Measurements from ENCODE around the gene ADGRB2. TPM values are rescaled to one million over a fixed set of nuclear protein-coding genes. Genes with fewer than 3 reads are reported as not detected.
A peak's percentile ranks its signal among the peaks of the same experiment; 100 is the strongest.
"Not testable (repeated sequence)": the region's sequence is repeated elsewhere in the genome, so short reads cannot be mapped to it uniquely, and the experiment has no call there.

The ADGRB2 gene
- total RNA-seq, 3 donors from 2014 or later = 0.18 to 0.68 (median 0.65) TPM

DNA sequence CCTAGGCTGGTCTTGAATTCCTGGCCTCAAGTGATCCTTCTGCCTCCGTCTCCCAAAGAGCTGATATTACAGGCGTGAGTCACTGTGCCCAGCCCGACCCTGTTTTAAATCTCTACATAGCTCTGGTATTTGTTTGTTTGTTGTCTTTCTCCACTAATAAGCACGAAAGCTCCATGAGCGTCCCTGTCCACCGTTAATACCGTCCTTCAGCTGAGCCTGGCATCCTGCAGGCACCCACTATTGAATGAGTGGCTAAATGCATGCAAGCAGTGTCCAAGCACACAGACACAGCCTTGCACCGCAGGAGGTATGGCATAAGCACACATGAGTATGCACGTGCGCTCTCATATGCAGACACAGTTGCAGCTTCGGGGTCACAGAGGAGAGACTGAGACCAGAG lies 55.8 kb downstream of the ADGRB2 start:
- H3K4me1 Mint-ChIP-seq (ENCODE audit: low read depth) = peaks cover 32% of the 10 kb centered on the region
- no peaks in the 10 kb centered on the region for H3K36me3 Mint-ChIP-seq (ENCODE audit: insufficient read depth)
- ATAC-seq (no peak), DNase-seq (no peak)
- no peak overlapping the region for H3K4me3 Mint-ChIP-seq
- peaks cover 66% of the 10 kb centered on the region for H3K27me3 Mint-ChIP-seq (ENCODE audit: low read depth)
- no peaks in the 10 kb centered on the region for H3K9me3 Mint-ChIP-seq

- Mint-ChIP-seq H3K4me3 (no peak overlapping the region), H3K4me1 (ENCODE audit: low read depth) (peaks cover 32% of the 10 kb centered on the region), H3K36me3 (ENCODE audit: insufficient read depth) (no peaks in the 10 kb centered on the region), H3K9me3 (no peaks in the 10 kb centered on the region), H3K27me3 (ENCODE audit: low read depth) (peaks cover 65% of the 10 kb centered on the region)
- no peak for ATAC-seq
- no peak for DNase-seq
These were observed 56.4 kb downstream of the ADGRB2 start for GRCh38 chr1:31707711-31708110.

DNA sequence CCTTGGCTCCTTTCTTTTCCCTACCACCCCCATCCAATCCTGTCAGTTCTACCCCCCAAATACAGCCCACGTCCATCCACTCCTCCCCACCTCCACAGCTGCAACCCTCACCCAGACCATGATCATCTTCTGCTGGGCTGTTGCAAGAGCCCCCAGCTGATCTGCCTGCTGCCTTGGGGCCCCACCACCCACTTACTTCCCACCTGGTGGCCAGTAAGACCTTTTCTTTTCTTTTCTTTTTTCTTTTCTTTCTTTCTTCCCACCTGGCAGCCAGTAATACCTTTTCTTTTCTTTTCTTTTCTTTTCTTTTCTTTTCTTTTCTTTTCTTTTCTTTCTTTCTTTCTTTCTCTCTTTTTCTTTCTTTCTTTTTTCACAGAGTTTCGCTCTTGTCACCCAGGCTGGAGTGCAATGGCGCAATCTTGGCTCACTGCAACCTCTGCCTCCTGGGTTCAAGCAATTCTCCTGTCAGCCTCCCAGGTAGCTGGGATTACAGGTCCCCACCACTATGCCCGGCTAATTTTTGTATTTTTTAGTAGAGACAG lies 57.0 kb downstream of the ADGRB2 start:
- H3K4me3 Mint-ChIP-seq; DNase-seq; ATAC-seq; H3K36me3 Mint-ChIP-seq (ENCODE audit: insufficient read depth); H3K9me3 Mint-ChIP-seq: not testable (repeated sequence)
- H3K27me3 Mint-ChIP-seq (ENCODE audit: low read depth) = peaks cover 61% of the 10 kb centered on the region
- H3K4me1 Mint-ChIP-seq (ENCODE audit: low read depth) = peaks cover 32% of the 10 kb centered on the region

- ATAC-seq = no peak
- peaks cover 58% of the 10 kb centered on the region for H3K27me3 Mint-ChIP-seq (ENCODE audit: low read depth)
- no peaks in the 10 kb centered on the region for H3K9me3 Mint-ChIP-seq
- H3K4me1 Mint-ChIP-seq (ENCODE audit: low read depth) = peaks cover 32% of the 10 kb centered on the region
- DNase-seq = no peak
- no peak overlapping the region for H3K4me3 Mint-ChIP-seq
- H3K36me3 Mint-ChIP-seq (ENCODE audit: insufficient read depth) = no peaks in the 10 kb centered on the region
These were observed 57.6 kb downstream of the ADGRB2 start for GRCh38 chr1:31706384-31707058.

DNA sequence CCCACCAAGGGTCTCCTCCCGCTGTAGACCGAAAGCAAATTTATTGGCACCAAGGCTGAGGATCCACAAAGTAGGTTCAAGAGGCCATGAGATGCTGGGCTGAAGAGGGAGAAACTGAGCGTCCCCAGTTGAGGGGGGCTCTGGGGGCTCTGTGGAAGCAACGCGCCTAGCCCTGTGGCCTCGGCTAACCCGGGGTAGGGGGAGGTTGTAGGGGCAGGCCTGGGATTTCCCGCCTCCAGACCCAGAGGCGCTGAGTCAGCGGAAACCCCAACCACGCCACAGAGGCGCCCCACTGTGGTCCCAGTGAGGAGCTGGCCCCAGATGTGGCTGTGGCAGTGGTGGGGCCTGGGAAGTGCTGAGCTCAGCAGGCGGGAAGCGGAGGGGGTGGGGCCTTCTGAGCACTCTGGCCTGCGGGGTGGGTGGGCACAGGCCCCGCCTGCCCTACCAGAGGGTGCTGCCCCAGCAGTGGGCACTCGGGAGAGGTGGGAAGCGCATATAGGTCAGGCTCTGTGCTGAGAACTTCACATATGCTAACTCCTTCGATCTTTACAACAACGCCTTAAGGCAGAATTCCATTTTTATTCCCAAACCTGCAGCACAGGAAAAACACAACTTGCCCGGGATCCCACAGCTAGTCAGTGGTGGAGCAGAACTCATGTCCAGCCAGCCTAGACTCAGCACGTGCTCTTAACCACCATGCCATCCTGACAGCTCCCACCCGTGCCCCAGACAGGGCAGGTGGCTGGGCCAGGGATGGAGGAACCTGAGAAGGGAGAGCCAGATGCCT lies 58.9 kb downstream of the ADGRB2 start:
- ATAC-seq (peak; percentile 75 to 85), DNase-seq (peak; percentile 53)
- Mint-ChIP-seq H3K9me3 (no peaks in the 10 kb centered on the region), H3K36me3 (ENCODE audit: insufficient read depth) (no peaks in the 10 kb centered on the region), H3K27me3 (ENCODE audit: low read depth) (peaks cover 56% of the 10 kb centered on the region), H3K4me1 (ENCODE audit: low read depth) (peaks cover 40% of the 10 kb centered on the region), H3K4me3 (no peak overlapping the region)

- no peaks in the 10 kb centered on the region for H3K9me3 Mint-ChIP-seq
- peaks cover 45% of the 10 kb centered on the region for H3K4me1 Mint-ChIP-seq (ENCODE audit: low read depth)
- H3K36me3 Mint-ChIP-seq (ENCODE audit: insufficient read depth) = no peaks in the 10 kb centered on the region
- ATAC-seq = peak in 1 of 2 donors; percentile 23
- no peak for DNase-seq
- H3K27me3 Mint-ChIP-seq (ENCODE audit: low read depth) = peaks cover 52% of the 10 kb centered on the region
- H3K4me3 Mint-ChIP-seq = peak overlapping the region; percentile 20
These were observed 59.7 kb downstream of the ADGRB2 start for GRCh38 chr1:31704271-31705079.

- Mint-ChIP-seq H3K4me1 (ENCODE audit: low read depth) (peaks cover 47% of the 10 kb centered on the region), H3K4me3 (peak within 1 kb of the TSS; percentile 20)
- no peak for ATAC-seq
These were observed 60.5 kb downstream of the ADGRB2 start, which contains the start of gene COL16A1 for GRCh38 chr1:31703431-31704270. Gene COL16A1 (minus strand): TSS chr1:31704017. CDS start chr1:31702193, 1,824 bp downstream.

DNA sequence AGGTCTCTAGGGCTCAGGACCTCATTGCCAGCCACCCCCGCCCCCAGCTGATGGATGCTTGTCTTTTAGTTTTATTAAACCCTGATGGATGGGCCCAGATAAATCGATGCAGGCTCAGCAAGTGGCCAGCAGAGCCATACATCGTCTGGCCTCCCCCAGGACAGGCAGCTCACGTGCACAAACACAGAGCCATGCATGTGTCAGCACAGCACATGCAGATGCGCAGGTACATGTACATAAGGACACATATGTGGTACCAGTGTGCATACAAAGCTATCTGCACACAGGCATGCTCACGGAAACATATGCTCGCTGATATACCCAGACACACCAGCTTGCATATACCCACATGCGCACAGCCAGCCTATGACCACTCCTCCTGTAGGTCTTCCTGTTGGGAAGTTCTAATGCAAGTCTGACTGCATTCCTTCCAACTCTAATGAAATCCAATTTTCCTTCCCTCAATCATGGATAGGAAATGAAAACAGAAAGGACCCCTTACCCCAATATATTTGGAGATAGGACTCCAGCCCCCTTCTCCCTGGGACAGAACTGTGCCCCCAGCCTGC lies 61.2 kb downstream of the ADGRB2 start:
- peaks cover 42% of the 10 kb centered on the region for H3K4me1 Mint-ChIP-seq (ENCODE audit: low read depth)

More at GRCh38 chr1:31703431-31704270, 60.5 kb downstream of the ADGRB2 start, which contains the start of gene COL16A1:
- Mint-ChIP-seq H3K36me3 (ENCODE audit: insufficient read depth) (no peaks in the 10 kb centered on the region), H3K27me3 (ENCODE audit: low read depth) (peaks cover 43% of the 10 kb centered on the region), H3K9me3 (no peaks in the 10 kb centered on the region)
- DNase-seq = no peak

GRCh38 chr1:31701091-31701736 lies 62.9 kb downstream of the ADGRB2 start:
- Mint-ChIP-seq H3K4me1 (ENCODE audit: low read depth) (peaks cover 37% of the 10 kb centered on the region), H3K4me3 (no peak overlapping the region), H3K9me3 (no peaks in the 10 kb centered on the region), H3K27me3 (ENCODE audit: low read depth) (peaks cover 24% of the 10 kb centered on the region), H3K36me3 (ENCODE audit: insufficient read depth) (no peaks in the 10 kb centered on the region)
- DNase-seq = peak; percentile 35
- ATAC-seq = no peak

More for the DNA sequence above, 61.2 kb downstream of the ADGRB2 start:
- Mint-ChIP-seq H3K9me3 (no peaks in the 10 kb centered on the region), H3K4me3 (no peak overlapping the region), H3K27me3 (ENCODE audit: low read depth) (peaks cover 36% of the 10 kb centered on the region), H3K36me3 (ENCODE audit: insufficient read depth) (no peaks in the 10 kb centered on the region)
- no peak for DNase-seq
- ATAC-seq = no peak

- no peaks in the 10 kb centered on the region for H3K36me3 Mint-ChIP-seq (ENCODE audit: insufficient read depth)
- H3K4me1 Mint-ChIP-seq (ENCODE audit: low read depth) = peaks cover 33% of the 10 kb centered on the region
- H3K4me3 Mint-ChIP-seq = no peak overlapping the region
- ATAC-seq = no peak
- no peaks in the 10 kb centered on the region for H3K9me3 Mint-ChIP-seq
- peaks cover 20% of the 10 kb centered on the region for H3K27me3 Mint-ChIP-seq (ENCODE audit: low read depth)
- DNase-seq = no peak
These were observed 63.6 kb downstream of the ADGRB2 start for GRCh38 chr1:31700468-31701090.

DNA sequence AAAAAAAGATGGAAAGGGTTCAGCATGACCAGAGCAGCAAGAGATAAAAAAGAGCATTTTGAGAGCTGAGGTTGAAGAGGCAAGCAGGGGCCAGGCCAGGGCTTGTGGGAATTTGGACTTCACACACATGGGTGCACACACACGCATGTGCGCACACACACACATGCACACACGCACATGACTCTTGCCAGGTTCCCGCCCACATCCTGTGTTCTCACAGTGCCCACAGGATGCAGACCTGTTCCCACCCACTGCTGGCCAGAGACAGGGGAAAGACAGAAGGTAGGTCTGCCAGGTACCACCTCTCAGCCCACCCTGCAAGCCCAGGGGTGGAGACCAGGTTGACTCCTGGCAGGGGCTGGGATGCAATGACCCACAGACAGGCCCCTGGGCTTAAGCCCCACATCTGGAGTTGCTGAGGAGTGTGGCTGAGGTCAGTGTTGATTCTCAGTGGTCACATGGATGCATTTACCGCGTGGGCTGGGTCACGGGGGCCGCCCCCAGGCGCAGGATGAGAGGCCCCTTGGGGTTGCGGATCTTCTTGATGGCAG lies 64.7 kb downstream of the ADGRB2 start:
- no peaks in the 10 kb centered on the region for H3K36me3 Mint-ChIP-seq (ENCODE audit: insufficient read depth)
- no peak overlapping the region for H3K4me3 Mint-ChIP-seq
- DNase-seq (no peak), ATAC-seq (peak in 1 of 2 donors; percentile 18)
- H3K4me1 Mint-ChIP-seq (ENCODE audit: low read depth) = peaks cover 21% of the 10 kb centered on the region
- no peaks in the 10 kb centered on the region for H3K9me3 Mint-ChIP-seq
- peaks cover 9% of the 10 kb centered on the region for H3K27me3 Mint-ChIP-seq (ENCODE audit: low read depth)

DNA sequence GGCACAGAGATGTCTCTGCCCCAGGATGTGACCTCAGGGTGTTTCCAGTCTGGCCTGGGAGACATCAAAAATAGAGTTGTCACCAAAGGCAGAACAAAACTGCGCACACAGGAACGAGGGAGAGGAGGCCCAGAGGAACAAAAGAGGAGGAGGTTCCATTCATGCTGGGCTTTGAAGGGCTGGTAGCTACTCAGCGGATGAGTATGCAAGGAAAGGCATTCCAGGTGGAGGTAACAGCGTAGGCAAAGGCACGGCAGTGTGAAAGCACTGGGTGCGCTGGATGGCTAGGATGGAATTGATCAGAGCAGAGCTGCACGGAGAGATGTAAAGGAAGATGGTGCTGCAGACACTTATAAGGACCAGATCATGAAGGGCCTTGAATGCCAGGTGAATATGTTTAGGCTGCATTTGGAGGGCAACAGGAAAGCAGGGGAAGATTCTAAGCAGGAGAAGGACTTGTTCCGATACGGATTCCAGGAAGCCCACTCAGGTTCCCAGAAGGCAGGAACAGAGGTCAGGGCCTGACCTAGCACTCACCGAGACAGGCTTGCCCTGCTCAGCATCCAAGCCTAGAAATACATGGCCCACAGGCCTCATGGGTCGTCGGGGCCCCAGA lies 66.7 kb downstream of the ADGRB2 start:
- H3K36me3 Mint-ChIP-seq (ENCODE audit: insufficient read depth) = no peaks in the 10 kb centered on the region
- no peak for DNase-seq
- peaks cover 20% of the 10 kb centered on the region for H3K4me1 Mint-ChIP-seq (ENCODE audit: low read depth)
- H3K9me3 Mint-ChIP-seq = no peaks in the 10 kb centered on the region
- H3K27me3 Mint-ChIP-seq (ENCODE audit: low read depth) = peaks cover 2% of the 10 kb centered on the region
- ATAC-seq = no peak
- no peak overlapping the region for H3K4me3 Mint-ChIP-seq
